ENCODE measurements around the gene CFAP69. TPM values are rescaled to one million over a fixed set of nuclear protein-coding genes. Genes with fewer than 3 reads are reported as not detected.

The CFAP69 gene
- total RNA-seq, 1 donor from 2014 or later, result 0.71 TPM

GRCh38 chr7:90231304-90231703 is 13.7 kb upstream of the CFAP69 start:
- Mint-ChIP-seq H3K36me3 (ENCODE audit: unreplicated experiment) (no peaks in the 10 kb centered on the region), H3K9me3 (ENCODE audit: unreplicated experiment) (no peaks in the 10 kb centered on the region), H3K27ac (ENCODE audit: unreplicated experiment) (no peak overlapping the region), H3K4me1 (ENCODE audit: low read depth, unreplicated experiment) (no peaks in the 10 kb centered on the region), H3K27me3 (ENCODE audit: unreplicated experiment) (no peaks in the 10 kb centered on the region), H3K4me3 (ENCODE audit: unreplicated experiment) (no peak overlapping the region)
- DNase-seq, result no peak
- TF ChIP-seq CTCF (IDR thresholded peaks at IDR 0.05; ENCODE audit: partially characterized antibody, unreplicated experiment), result no peak

GRCh38 chr7:90232430-90232829 is 12.5 kb upstream of the CFAP69 start:
- H3K36me3 Mint-ChIP-seq (ENCODE audit: unreplicated experiment), result no peaks in the 10 kb centered on the region

GRCh38 chr7:90233569-90233968 is 11.4 kb upstream of the CFAP69 start:
- Mint-ChIP-seq H3K27ac (ENCODE audit: unreplicated experiment) (no peak overlapping the region), H3K36me3 (ENCODE audit: unreplicated experiment) (no peaks in the 10 kb centered on the region), H3K4me3 (ENCODE audit: unreplicated experiment) (no peak overlapping the region), H3K27me3 (ENCODE audit: unreplicated experiment) (no peaks in the 10 kb centered on the region), H3K9me3 (ENCODE audit: unreplicated experiment) (no peaks in the 10 kb centered on the region), H3K4me1 (ENCODE audit: low read depth, unreplicated experiment) (no peaks in the 10 kb centered on the region)
- no peak for TF ChIP-seq CTCF (IDR thresholded peaks at IDR 0.05; ENCODE audit: partially characterized antibody, unreplicated experiment)
- DNase-seq, result no peak

More at GRCh38 chr7:90232430-90232829, 12.5 kb upstream of the CFAP69 start:
- no peak overlapping the region for H3K27ac Mint-ChIP-seq (ENCODE audit: unreplicated experiment)
- no peaks in the 10 kb centered on the region for H3K4me1 Mint-ChIP-seq (ENCODE audit: low read depth, unreplicated experiment)
- no peaks in the 10 kb centered on the region for H3K9me3 Mint-ChIP-seq (ENCODE audit: unreplicated experiment)
- no peak for DNase-seq
- H3K27me3 Mint-ChIP-seq (ENCODE audit: unreplicated experiment), result no peaks in the 10 kb centered on the region
- no peak for TF ChIP-seq CTCF (IDR thresholded peaks at IDR 0.05; ENCODE audit: partially characterized antibody, unreplicated experiment)
- no peak overlapping the region for H3K4me3 Mint-ChIP-seq (ENCODE audit: unreplicated experiment)

GRCh38 chr7:90236721-90237289 is 8.2 kb upstream of the CFAP69 start:
- no peaks in the 10 kb centered on the region for H3K9me3 Mint-ChIP-seq (ENCODE audit: unreplicated experiment)
- DNase-seq, result no peak
- H3K36me3 Mint-ChIP-seq (ENCODE audit: unreplicated experiment), result no peaks in the 10 kb centered on the region
- TF ChIP-seq CTCF (IDR thresholded peaks at IDR 0.05; ENCODE audit: partially characterized antibody, unreplicated experiment), result no peak
- no peaks in the 10 kb centered on the region for H3K27me3 Mint-ChIP-seq (ENCODE audit: unreplicated experiment)
- no peaks in the 10 kb centered on the region for H3K4me1 Mint-ChIP-seq (ENCODE audit: low read depth, unreplicated experiment)
- H3K4me3 Mint-ChIP-seq (ENCODE audit: unreplicated experiment), result no peak overlapping the region
- H3K27ac Mint-ChIP-seq (ENCODE audit: unreplicated experiment), result no peak overlapping the region

GRCh38 chr7:90238022-90238421 is 7.0 kb upstream of the CFAP69 start:
- Mint-ChIP-seq H3K27me3 (ENCODE audit: unreplicated experiment) (no peaks in the 10 kb centered on the region), H3K36me3 (ENCODE audit: unreplicated experiment) (no peaks in the 10 kb centered on the region), H3K4me3 (ENCODE audit: unreplicated experiment) (no peak overlapping the region), H3K27ac (ENCODE audit: unreplicated experiment) (no peak overlapping the region), H3K9me3 (ENCODE audit: unreplicated experiment) (no peaks in the 10 kb centered on the region), H3K4me1 (ENCODE audit: low read depth, unreplicated experiment) (no peaks in the 10 kb centered on the region)
- DNase-seq, result no peak
- TF ChIP-seq CTCF (IDR thresholded peaks at IDR 0.05; ENCODE audit: partially characterized antibody, unreplicated experiment), result no peak
